SH-SY5Y (cell line): ENCODE measurements around the gene POLR2L.

Source experiments
- GATA2 ChIP-seq: IDR thresholded peaks from 2 replicates; pipeline ENCODE4 v1.6.1; 2011; ENCODE audit warnings: mild to moderate bottlenecking, low read depth, low read length
- GATA3 ChIP-seq: IDR thresholded peaks from 2 replicates; pipeline ENCODE4 v1.6.1; 2011; ENCODE audit warnings: low read depth, mild to moderate bottlenecking, low read length, moderate library complexity

DNA sequence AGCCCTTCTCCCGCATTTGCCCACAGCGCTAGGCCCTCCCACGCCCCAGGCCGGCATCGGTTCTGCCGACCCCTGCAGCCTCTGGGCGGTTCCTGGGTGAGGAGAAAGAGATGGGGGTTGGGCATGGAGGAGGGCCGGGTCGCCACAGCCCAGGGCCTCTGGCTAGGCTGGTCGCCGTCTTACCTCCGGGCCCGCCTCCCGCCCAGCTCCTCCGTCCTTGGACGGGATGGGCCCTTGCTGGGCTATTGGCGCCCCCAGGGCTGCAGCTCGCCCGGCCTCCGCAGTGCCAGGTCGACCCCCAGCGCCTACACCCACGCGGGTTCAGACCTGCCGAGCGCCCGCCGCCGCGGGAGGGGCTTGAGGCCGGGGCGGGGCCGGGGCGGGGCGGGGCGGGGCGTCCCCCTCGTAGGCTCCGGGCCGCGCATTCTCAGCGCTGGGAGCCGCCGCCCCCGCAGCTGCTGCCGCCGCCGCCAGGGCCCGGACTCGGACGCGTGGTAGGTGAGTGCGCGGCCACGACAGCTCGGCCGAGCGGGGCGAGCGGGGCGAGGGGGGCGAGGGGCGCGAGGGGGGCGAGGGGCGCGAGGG, 9.7 kb downstream of the POLR2L start, which contains the start of gene CD151:
- TF ChIP-seq GATA2, result no peak
- no peak for TF ChIP-seq GATA3
